Esophagus squamous epithelium (tissue), 5 donors: ENCODE data around the gene CD6. TPM values are rescaled to one million over a fixed set of nuclear protein-coding genes. Genes with fewer than 3 reads are reported as not detected.
A peak's percentile ranks its signal among the peaks of the same experiment; 100 is the strongest.

Experiments used
- DNase-seq: peaks from one replicate; lab custom pipeline; 2025; lab: John Stamatoyannopoulos, UW
- H3K27ac ChIP-seq, 4 donors: fragments of 200-600 bp; sonication (generic); one replicate each; pipeline ENCODE4 v1.5.1; 2016 to 2019; ENCODE audit warnings: mild to moderate bottlenecking in 1 of 4
- H3K27me3 ChIP-seq, 4 donors: fragments of 200-600 bp; sonication (generic); 1 replicate in 3 of 4; 2 replicates in 1 of 4; pipeline versions ENCODE4 v1.5.1 to v1.6.0; 2017 to 2021; ENCODE audit warnings: antibody characterized with exemption in 1 of 4
- H3K36me3 ChIP-seq, 3 donors: fragments of 200-600 bp; sonication (generic); one replicate each; pipeline ENCODE4 v1.5.1; 2016 to 2019
- H3K4me1 ChIP-seq, 3 donors: fragments of 200-600 bp; sonication (generic); one replicate each; pipeline ENCODE4 v1.5.1; 2017 to 2019
- H3K4me3 ChIP-seq, 4 donors: fragments of 200-600 bp; sonication (generic); 1 replicate in 3 of 4; 2 replicates in 1 of 4; pipeline ENCODE4 v1.5.1; 2016 to 2019; ENCODE audit warnings: mild to moderate bottlenecking in 2 of 4, moderate library complexity in 1 of 4
- H3K9me3 ChIP-seq, 3 donors: fragments of 200-600 bp; sonication (generic); one replicate each; pipeline ENCODE4 v1.5.1; 2016 to 2019
- CTCF ChIP-seq, 6 experiments: fragments of 450-650 bp in 4 of 6; fragments of 200-600 bp in 2 of 6; sonication (generic) in 2 of 6; IDR thresholded peaks; one replicate each; pipeline ENCODE4 v1.5.1; 2016 to 2019; ENCODE audit warnings: antibody characterized with exemption in 6 of 6, mild to moderate bottlenecking in 4 of 6, moderate library complexity in 4 of 6
- POLR2A ChIP-seq, 4 donors: fragments of 450-650 bp; IDR thresholded peaks; one replicate each; pipeline ENCODE4 v1.6.1; 2017; ENCODE audit warnings: antibody characterized with exemption in 4 of 4, mild to moderate bottlenecking in 4 of 4, moderate library complexity in 3 of 4
- WGBS, 2 donors: methylation state at CpG; one replicate each; pipeline ENCODE4 v1.1.5; 2018; 5-methylcytosine and 5-hydroxymethylcytosine counted together
- intact Hi-C: fragments of 100-400 bp; cut with DNase I; formaldehyde crosslinking; loops from one replicate; pipeline ENCODE4 v1.15.0; 2022
- total RNA-seq, 4 donors: library from RNA; depleted of rRNA; stranded (reverse); fragments of >200 nt; gene quantifications; one replicate each; pipeline ENCODE4 v1.1.0, GENCODE V29; 2016
- donor health status: DM: yes; HTN: yes; CAD: no.

Gene CD6
- total RNA-seq, 4 donors from 2014 or later = 0.79 to 4.4 (median 1.4) TPM

- 81 to 85% methylated on average over 13 to 15 of the region's 15 CpGs for WGBS, 2 donors
- Histone ChIP-seq H3K27me3 (peaks cover 0 to 4% (median 0%) of the 10 kb centered on the region in 4 donors), H3K4me1 (peaks cover 33 to 76% (median 34%) of the 10 kb centered on the region in 3 donors), H3K36me3 (peaks cover 0 to 37% (median 10%) of the 10 kb centered on the region in 3 donors), H3K27ac (no peak overlapping the region), H3K4me3 (no peak overlapping the region), H3K9me3 (no peaks in the 10 kb centered on the region)
- intact Hi-C loops = no loop called here
- TF ChIP-seq POLR2A (IDR thresholded peaks at IDR 0.05) = no peak
- DNase-seq = no peak
Observed at GRCh38 chr11:60946601-60947264, 24.7 kb upstream of the CD6 start.

GRCh38 chr11:60947700-60948099 is 23.8 kb upstream of the CD6 start:
- 46 to 49% methylated on average over 2 of the region's 2 CpGs for WGBS, 2 donors
- Histone ChIP-seq H3K4me1 (peaks cover 23 to 76% (median 30%) of the 10 kb centered on the region in 3 donors), H3K9me3 (no peaks in the 10 kb centered on the region), H3K27ac (no peak overlapping the region), H3K4me3 (no peak overlapping the region), H3K27me3 (peaks cover 0 to 4% (median 0%) of the 10 kb centered on the region in 4 donors), H3K36me3 (peaks cover 0 to 27% (median 10%) of the 10 kb centered on the region in 3 donors)
- DNase-seq = no peak
- TF ChIP-seq POLR2A (IDR thresholded peaks at IDR 0.05) = no peak
- no peak for TF ChIP-seq CTCF (IDR thresholded peaks at IDR 0.05)
- intact Hi-C loops = no loop called here

- DNase-seq = no peak
- peaks cover 21 to 74% (median 29%) of the 10 kb centered on the region in 3 donors for H3K4me1 ChIP-seq
Observed at GRCh38 chr11:60948250-60948649, 23.2 kb upstream of the CD6 start.

GRCh38 chr11:60950024-60950423 is 21.5 kb upstream of the CD6 start:
- H3K4me3 ChIP-seq = peak overlapping the region in 3 of 4 donors; percentile 49 to 69 (median 50)
- TF ChIP-seq POLR2A (IDR thresholded peaks at IDR 0.05) (no peak), CTCF (IDR thresholded peaks at IDR 0.05) (no peak)
- H3K36me3 ChIP-seq = peaks cover 0 to 12% (median 5%) of the 10 kb centered on the region in 3 donors
- no peaks in the 10 kb centered on the region for H3K9me3 ChIP-seq
- DNase-seq = no peak
- peaks cover 0 to 4% (median 0%) of the 10 kb centered on the region in 4 donors for H3K27me3 ChIP-seq
- H3K4me1 ChIP-seq = peaks cover 16 to 60% (median 24%) of the 10 kb centered on the region in 3 donors
- 79 to 86% methylated on average over 5 to 6 of the region's 6 CpGs for WGBS, 2 donors
- intact Hi-C loops = no loop called here
- H3K27ac ChIP-seq = no peak overlapping the region

More at GRCh38 chr11:60948250-60948649, 23.2 kb upstream of the CD6 start:
- Histone ChIP-seq H3K4me3 (no peak overlapping the region), H3K36me3 (peaks cover 0 to 23% (median 9%) of the 10 kb centered on the region in 3 donors), H3K27me3 (peaks cover 0 to 4% (median 0%) of the 10 kb centered on the region in 4 donors), H3K9me3 (no peaks in the 10 kb centered on the region), H3K27ac (no peak overlapping the region)
- intact Hi-C loops = no loop called here
- no peak for TF ChIP-seq CTCF (IDR thresholded peaks at IDR 0.05)
- TF ChIP-seq POLR2A (IDR thresholded peaks at IDR 0.05) = no peak
- WGBS, 2 donors = 81 to 87% methylated on average over 4 to 5 of the region's 5 CpGs

- Histone ChIP-seq H3K27ac (peak overlapping the region; percentile 69 to 87 (median 85)), H3K36me3 (peaks cover 0 to 5% (median 5%) of the 10 kb centered on the region in 3 donors), H3K9me3 (no peaks in the 10 kb centered on the region), H3K27me3 (peaks cover 0 to 4% (median 0%) of the 10 kb centered on the region in 4 donors), H3K4me3 (peak overlapping the region; percentile 22 to 69 (median 50)), H3K4me1 (peaks cover 16 to 60% (median 24%) of the 10 kb centered on the region in 3 donors)
- 20 to 45% methylated on average over 2 to 4 of the region's 86 CpGs for WGBS, 2 donors
- intact Hi-C loops = no loop called here
- DNase-seq = no peak
- no peak for TF ChIP-seq CTCF (IDR thresholded peaks at IDR 0.05)
- no peak for TF ChIP-seq POLR2A (IDR thresholded peaks at IDR 0.05)
Observed at GRCh38 chr11:60950933-60951605, 20.4 kb upstream of the CD6 start.
